ENCODE results near the gene IFIT5.
"Not testable (repeated sequence)": the region's sequence is repeated elsewhere in the genome, so short reads cannot be mapped to it uniquely, and the experiment has no call there.

IFIT5 gene

GRCh38 chr10:89440226-89441009, 26.1 kb downstream of the IFIT5 start:
- no peak for DNase-seq

- no peak for DNase-seq
These were observed 27.9 kb downstream of the IFIT5 start for GRCh38 chr10:89442289-89442688.

DNA sequence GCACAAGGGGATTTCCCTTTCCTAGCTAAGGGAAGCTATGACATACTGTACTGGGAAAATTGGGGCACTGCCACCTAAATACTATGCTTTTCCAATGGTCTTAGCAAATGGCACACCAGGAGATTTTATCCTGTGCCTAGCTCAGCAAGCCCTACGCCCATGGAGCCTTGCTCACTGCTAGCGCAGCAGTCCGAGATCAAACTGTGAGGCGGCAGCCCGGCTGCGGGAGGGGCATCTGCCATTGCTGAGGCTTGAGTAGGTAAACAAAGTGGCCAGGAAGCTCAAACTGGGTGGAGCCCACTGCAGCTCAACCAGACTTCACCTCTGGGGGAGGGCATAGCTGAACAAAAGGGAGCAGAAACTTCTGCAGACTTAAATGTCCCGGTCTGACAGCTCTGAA, 30.5 kb downstream of the IFIT5 start:
- DNase-seq, result not testable (repeated sequence)

DNA sequence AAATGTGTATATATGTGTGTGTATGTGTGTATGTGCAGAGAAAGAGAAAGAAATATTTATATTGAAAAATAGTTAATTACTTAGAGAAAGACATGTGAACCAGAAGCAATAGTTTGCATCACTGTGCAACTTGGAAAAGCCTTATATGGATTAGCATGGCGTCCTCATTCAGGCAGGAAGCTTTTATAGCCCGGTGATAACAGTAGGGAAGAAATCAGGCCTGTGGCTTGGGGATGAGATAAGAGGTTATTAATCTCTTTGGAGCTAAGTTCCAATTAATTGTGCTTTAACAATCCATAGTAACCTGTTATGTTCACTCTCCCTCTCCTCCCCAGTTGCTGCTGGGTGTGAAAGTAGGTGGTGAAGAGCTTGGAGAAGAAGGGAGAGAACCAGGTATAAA, 36.5 kb downstream of the IFIT5 start:
- no peak for DNase-seq

GRCh38 chr10:89452193-89452592, 37.8 kb downstream of the IFIT5 start:
- DNase-seq, result no peak

DNA sequence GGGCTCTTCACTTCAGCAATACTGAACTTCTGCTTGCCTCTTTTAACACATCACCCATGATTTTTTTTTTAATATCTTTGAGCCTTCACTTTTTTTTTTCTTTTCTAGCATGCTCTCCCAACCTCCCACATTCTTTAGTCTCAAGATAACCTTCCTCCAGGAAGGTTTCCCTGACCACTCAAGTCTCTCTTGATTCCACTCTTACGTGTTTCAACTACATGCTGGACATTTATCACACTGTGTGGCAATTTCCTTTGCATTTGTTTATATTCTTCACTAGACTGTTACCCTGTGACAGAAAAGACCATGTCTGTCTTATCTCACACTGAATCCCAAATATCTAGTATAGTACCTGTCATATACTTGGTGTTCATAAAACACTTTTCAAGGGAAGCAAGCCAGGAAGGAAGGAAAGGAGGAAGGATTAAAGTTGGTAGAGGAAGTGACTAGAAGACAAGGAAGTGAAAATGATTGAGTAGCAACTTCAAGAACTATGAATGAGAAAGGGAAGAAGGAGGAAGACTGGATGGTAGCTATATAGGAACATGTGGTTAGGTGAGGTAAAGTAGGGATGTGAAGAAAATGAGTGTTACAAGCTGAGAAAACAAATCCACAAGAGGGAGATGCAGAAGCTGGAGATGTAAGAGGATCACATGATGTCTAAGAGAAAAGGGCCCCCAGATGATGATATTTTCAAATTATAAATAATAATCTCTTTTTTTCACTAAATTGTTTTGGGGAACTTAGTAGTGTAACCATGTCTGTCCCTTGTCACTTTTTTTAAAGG, 40.4 kb downstream of the IFIT5 start:
- DNase-seq, result no peak

GRCh38 chr10:89458291-89458690, 43.9 kb downstream of the IFIT5 start:
- no peak for DNase-seq

- DNase-seq, result no peak
These were observed 44.4 kb downstream of the IFIT5 start for GRCh38 chr10:89458784-89459183.

DNA sequence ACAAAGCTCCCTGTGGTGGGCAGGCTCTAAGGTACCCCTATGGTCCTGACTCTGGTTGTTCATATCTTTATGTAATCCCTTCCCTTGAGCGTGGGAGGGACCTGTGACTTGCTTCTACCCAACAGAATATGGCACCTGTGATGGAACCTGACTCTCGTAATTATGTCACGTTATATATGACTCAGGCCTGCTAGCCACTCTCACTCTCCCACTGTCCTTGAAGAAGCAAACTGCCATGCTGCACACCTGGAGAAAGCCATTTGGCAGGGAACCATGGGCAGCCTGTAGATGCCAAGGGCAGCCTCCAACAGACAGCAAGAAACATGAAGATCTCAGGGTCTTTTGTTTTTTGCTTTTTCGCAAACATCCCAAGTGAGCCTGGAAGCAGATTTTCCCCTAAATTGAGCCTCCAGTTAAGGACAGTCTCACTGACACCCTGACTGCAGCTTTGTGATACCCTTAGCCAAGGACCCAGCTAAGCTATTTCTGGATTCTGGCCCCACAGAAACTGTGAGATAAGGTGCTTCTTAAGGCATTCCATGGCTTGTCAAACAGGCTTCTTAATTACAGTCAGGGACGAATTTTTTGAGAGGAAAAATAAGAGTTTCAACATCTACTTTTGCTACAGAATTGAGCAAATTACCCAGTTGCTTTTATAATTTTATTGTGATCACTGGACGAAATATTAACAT, 49.6 kb downstream of the IFIT5 start:
- no peak for DNase-seq

DNA sequence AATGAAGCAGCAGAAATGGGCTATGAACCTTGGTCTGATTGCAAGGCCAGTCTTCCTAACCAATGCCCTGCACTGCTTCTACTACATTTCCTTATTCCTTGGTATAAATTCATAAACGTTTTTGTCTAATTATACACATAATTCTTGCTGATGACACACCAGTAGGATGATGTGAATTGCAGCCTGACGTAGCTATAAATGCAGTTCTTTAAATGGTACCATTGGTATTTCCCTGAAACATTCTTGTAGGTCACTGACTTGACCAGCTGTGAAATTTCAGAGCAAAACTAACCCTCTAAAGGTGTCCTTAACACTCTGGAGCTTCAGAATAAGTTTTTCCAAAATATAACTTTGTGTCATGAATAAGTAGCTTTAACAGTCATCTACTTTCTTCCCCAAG, 50.8 kb downstream of the IFIT5 start:
- no peak for DNase-seq

DNA sequence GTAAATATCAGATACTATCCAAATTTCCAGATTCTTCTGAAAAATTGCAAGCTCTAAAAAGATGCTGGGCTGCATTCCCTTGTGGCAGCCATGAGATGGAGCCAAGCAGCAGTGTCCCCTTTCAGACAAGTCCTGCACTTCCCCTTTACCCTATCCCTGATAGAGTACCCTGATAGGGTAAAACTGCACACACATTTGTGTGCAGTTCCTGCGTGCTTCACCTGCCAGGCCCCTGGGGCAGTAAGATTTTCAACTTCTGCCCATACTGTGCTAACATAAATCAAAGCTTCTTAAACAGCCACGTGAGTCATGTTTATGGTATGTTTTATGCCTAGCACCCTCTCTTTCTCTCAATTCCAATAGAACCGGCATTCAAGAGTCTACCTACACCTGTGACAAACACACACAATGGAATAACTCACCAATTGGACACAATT, 52.2 kb downstream of the IFIT5 start:
- no peak for DNase-seq

- DNase-seq, result no peak
These were observed 54.0 kb downstream of the IFIT5 start for GRCh38 chr10:89468191-89468965.

DNA sequence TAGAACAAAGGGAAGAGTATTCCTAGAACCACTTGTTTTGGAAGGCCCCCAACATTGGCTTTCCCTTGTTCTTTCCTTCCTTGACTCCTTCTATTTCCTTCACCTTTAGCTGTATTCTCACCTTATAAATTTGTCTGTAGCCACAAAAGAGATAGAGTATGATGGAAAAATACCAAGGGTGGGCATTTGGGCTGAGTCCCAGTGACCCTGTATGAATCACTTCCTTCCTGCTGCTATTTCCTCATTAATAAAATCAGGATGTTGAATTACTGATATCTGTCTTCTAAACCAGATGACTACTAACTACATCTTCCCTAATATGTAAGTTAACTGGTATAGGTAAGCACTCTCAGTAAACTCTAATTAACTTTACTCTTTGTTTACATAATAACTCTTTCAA, 55.1 kb downstream of the IFIT5 start:
- no peak for DNase-seq
